Putamen (tissue), 1 donor: Measurements from ENCODE around the gene TGFB2.

Source experiments
- DNase-seq: peaks from one replicate; pipeline ENCODE4 v3.0.0-alpha.2; 2016; ENCODE audit warnings: low spot score

Gene TGFB2

GRCh38 chr1:218388591-218388990, 43.5 kb downstream of the TGFB2 start:
- no peak for DNase-seq

GRCh38 chr1:218390618-218391017, 45.5 kb downstream of the TGFB2 start:
- DNase-seq, result no peak

GRCh38 chr1:218392780-218393179, 47.6 kb downstream of the TGFB2 start:
- DNase-seq, result no peak

GRCh38 chr1:218394416-218394815, 49.3 kb downstream of the TGFB2 start:
- DNase-seq, result no peak

GRCh38 chr1:218394989-218395388, 49.9 kb downstream of the TGFB2 start:
- DNase-seq, result no peak

- no peak for DNase-seq
These were observed 50.8 kb downstream of the TGFB2 start for GRCh38 chr1:218395916-218396315.

- no peak for DNase-seq
These were observed 52.7 kb downstream of the TGFB2 start for GRCh38 chr1:218397752-218398339.

GRCh38 chr1:218400624-218401023, 55.5 kb downstream of the TGFB2 start:
- DNase-seq, result no peak

GRCh38 chr1:218401441-218401997, 56.4 kb downstream of the TGFB2 start:
- DNase-seq, result no peak

GRCh38 chr1:218401998-218402785, 57.1 kb downstream of the TGFB2 start:
- DNase-seq, result no peak

- no peak for DNase-seq
These were observed 57.6 kb downstream of the TGFB2 start for GRCh38 chr1:218402786-218403120.

- DNase-seq, result no peak
These were observed 58.2 kb downstream of the TGFB2 start for GRCh38 chr1:218403300-218403699.

- DNase-seq, result no peak
These were observed 62.5 kb downstream of the TGFB2 start for GRCh38 chr1:218407630-218408029.

- no peak for DNase-seq
These were observed 63.0 kb downstream of the TGFB2 start for GRCh38 chr1:218408135-218408534.

GRCh38 chr1:218408942-218409341, 63.8 kb downstream of the TGFB2 start:
- DNase-seq, result no peak

- DNase-seq, result no peak
These were observed 64.9 kb downstream of the TGFB2 start for GRCh38 chr1:218409946-218410510.

GRCh38 chr1:218411101-218411500, 66.0 kb downstream of the TGFB2 start:
- DNase-seq, result no peak

GRCh38 chr1:218412171-218412570, 67.0 kb downstream of the TGFB2 start:
- DNase-seq, result no peak

GRCh38 chr1:218413179-218413578, 68.0 kb downstream of the TGFB2 start:
- no peak for DNase-seq

GRCh38 chr1:218414060-218414728, 69.1 kb downstream of the TGFB2 start:
- no peak for DNase-seq

- no peak for DNase-seq
These were observed 70.6 kb downstream of the TGFB2 start for GRCh38 chr1:218415726-218416125.

- no peak for DNase-seq
These were observed 76.4 kb downstream of the TGFB2 start for GRCh38 chr1:218421531-218421930.

GRCh38 chr1:218424502-218424901, 79.4 kb downstream of the TGFB2 start:
- DNase-seq, result no peak
